GM21515 (cell line): ENCODE results near the gene UBN1.
"Not testable (repeated sequence)": the region's sequence is repeated elsewhere in the genome, so short reads cannot be mapped to it uniquely, and the experiment has no call there.

ENCODE experiments used
- ATAC-seq: cut with Tn5 transposase; IDR thresholded peaks from one replicate; pipeline ENCODE4 v1.9.1; 2021; ENCODE audit not compliant: unreplicated experiment

UBN1 gene

DNA sequence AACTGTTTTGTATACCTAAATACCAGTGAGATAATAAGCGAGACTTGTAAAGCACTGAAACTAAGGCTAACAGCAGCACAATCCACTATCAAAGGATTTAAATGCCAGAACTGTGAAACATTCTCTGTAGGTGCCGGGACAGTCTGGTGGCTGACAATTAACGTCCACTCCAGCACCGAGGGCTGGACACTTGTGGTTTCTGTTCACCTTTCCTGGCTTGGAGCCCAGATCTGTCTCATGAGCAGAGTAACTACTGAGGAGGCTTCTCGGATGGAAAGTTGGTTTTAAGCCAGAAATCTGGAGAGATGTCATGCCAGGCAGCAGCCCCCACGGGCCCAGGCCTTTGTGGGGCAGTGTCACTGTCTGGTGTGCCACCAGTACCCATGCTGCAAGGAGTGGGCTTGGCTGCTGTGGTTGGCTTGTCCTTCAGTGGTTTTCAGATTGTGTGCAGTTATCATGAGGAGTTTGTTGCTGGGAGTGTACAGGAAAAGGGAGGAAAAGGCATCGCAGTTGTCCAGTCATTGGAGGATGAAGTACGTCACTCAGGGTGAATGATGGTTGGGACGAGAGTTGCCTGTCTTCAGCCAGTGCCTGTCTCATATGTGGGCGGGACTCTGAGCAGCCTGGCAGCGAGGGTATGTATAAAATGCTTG, 35.5 kb downstream of the UBN1 start:
- no peak for ATAC-seq

DNA sequence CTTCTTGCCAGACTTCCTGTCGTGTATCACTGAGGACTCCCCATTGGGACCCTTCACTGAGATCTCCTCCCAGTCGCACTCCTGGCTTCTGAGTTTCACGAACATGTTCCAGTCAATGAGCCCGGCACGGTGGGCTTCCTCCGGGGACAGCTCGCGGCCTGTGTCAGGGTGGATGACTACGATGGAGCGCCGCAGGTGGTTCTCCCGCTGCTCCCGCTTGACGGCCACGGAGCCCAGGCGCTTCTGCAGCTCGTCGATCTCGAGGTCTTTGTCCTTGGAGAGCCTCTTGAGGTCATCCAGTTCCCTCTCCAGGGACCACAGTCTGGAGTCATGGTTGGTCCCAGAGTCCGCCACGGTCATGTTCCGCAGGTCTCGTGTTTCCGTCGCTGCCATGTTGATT, 36.2 kb downstream of the UBN1 start:
- ATAC-seq: no peak

DNA sequence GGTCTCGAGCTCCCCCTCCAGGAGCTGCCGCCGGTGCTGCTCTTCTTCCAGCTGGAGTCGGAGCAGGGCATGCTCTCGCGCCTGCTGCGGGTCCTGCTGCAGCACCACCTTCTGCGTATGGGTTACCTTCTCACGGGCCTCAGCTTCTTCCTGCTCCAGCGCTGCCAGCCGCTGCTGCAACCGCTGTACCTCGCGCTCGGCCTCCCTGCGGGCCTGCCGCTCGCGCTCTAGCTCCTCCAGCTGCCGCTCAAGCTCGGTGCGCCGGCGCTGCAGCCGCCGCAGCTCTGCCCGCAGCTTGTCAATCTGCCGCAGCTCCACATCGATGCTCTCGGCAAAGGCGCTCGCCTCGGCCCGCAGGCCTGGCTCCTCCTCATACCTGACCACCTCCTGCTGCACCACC, 36.9 kb downstream of the UBN1 start:
- no peak for ATAC-seq

DNA sequence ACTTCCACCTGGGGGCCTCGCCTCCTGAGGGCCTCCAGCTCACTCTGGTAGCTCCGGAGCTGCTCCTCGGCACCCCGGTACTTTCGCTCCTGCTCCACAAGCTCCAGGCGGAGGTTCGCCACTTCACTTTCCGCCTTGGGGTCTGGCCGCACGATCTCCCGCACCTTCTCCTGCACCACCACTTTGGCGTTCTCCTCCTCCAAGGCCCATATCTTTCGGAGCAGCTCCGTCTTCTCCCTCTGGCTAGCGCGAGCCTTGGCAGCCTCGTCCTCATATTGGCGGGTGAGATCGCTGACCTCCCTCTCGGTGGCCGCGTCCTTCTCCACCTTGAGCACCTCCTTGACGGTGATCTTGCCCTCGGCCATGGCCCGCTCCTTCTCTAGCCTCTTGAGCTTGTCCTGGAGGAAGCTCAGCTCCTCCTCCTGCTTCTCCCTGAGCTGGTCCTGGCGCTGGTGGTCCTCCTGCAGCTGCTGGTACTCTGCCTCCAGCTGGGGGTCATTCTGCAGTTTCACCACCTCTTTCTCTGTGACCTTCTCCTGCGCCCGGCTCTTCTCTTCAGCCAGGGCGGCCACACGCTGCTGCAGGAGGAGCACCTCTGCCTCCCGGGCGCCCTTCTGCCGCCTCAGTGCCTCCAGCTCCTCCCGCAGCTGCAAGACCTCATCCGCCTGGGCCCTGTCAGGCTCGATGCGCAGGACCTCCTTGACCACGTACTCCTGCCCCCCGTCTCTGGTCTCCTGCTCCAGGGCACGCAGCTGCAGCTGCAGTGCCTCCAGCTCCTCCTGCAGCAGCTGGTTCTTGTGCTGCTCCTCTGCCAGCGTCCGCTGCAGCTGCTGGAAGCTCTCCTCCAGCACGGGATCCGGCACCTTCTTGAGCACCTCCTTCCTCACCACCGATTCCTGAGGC, 37.9 kb downstream of the UBN1 start:
- ATAC-seq: no peak

DNA sequence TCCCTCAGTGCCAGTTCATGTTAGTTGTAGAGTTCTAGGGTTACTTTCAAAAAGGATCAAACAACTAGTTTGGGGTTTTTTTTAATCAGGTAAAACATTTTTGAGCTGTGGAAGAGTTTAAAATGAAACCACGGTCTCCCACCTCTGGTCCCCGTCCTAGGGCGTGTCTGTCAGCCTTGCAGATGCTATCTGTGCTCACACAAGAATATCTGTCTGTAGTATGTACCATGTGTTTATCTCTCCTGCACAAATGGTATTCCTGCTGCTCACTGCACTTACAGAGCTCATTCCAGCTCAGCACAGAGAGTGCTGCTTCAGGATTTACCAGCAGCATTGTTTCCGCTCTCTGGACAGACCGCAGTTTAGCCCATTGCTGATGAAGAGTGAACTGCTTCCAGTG, 38.9 kb downstream of the UBN1 start:
- ATAC-seq: no peak

DNA sequence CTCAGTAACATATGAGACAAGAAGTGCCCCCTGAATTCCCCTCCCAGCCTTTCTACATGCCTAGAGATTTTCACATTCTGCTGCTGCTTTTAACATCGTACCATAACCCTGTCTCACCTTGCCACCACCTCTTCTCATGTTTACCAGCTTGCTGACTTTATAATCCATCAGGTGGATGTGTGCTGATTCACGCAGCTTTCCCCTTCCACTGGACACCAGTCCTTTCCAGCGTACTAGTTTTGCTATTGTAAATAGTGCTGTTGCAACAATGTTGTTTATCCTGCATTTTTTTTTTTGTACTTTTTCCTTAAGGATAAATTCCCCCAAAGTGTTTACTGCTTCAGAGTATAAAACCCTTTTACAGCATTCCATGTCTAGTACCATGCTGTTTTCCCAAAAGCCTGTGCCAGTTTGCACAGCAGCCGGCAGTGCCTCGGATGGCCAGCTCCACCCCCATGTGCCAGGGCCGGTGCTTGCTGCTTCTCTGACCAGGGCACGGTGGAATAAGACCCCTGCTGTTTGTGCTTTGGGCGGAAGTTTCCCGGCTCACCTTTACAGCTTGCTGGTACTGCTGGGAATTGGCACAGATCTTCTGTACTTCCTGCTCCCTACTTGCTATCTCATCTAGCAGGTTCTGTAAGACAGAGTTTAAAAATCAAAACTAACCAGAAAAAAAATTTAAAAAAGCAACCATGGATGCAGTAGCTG, 41.3 kb downstream of the UBN1 start:
- ATAC-seq: no peak

DNA sequence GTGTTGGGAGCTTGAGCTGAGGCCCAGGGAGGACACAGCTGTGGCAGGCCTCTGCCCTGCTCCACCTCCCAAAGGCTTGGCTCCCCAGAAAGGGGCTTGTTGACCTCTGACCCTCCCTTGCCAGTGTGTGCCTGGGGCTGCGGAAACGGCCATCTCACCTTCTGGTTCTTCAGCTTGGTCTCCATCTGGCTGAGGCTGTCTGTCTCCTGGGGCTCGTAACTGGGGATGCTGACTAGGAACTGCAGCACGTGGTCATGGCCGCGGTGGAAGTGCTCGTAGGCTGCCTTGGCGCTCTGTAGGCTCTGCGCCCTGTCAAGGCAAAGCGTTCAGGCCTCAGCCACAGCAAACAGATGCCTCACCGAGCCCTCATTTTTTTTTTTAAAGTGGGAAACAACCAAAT, 42.7 kb downstream of the UBN1 start:
- ATAC-seq: no peak

DNA sequence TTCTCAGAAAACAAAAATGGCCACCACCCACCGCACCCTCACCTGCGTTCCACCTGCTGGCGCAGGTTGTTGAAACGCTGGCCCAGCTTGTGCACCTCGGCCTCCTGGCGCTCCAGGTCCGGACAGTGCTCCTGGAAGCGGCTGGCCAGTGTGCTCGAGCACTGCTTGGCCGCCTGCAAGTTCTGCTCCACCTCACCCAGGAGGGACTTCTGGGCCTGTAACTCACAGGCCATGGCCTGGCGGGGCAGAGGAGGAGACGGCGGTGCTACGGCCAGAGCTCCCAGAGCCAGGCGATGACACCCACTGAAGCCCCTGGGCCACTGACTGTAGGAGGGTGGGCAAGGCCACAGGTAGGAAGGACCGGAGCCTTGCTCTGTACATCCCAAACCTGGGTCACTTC, 43.4 kb downstream of the UBN1 start:
- no peak for ATAC-seq

DNA sequence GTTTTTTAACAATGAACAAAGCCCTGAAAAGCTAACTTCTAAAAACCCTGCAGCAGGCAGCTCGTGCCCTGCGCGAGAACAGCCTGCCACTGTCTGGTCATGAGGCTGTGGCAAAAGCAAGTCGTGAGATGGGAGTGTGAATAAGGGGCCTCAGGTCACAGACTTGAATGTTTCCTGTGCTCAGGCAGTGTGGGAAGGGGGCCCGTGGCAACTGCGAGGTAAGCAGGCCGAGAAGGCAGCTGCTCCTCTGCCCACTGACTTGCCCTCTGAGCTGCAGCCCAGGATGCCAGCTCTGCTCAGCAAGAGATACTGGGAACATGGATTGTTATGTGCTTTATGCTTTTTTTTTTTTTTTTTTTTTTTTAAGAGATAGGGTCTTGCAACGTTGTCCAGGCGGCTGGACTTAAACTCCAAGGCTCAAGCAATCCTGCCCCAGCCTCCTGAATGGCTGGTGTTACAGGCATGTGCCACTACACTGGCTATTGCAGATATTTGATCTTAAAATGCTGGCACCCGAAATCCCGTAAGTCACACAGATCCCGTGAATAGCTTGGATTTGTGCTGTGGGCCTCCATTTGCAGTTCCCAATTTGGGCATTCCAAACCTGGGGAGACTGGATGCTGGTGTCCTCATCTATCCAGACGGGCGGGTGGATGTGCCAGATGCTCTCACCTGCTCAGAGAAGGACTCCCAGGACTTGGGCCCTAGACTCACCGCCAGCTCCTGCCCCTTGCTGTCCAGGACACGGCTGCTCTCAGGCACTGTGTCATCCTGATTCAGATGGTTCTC, 44.0 kb downstream of the UBN1 start:
- no peak for ATAC-seq

DNA sequence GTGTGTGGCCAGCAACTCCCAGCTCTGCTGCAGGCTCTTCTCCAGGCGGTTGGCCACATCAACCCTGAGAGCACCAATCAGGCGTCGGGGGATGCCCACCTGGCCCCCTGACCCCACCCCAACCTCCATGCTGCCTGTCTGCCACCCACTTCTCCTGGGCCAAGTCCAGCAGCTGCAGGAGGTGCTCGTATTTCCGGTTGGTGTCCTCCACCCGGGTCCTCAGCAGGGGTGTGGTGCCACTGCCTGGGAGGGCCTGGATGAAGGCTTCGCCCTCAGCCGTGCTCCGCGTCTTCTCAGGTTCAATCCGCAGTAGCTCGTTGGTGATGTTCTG, 44.6 kb downstream of the UBN1 start:
- ATAC-seq: no peak

DNA sequence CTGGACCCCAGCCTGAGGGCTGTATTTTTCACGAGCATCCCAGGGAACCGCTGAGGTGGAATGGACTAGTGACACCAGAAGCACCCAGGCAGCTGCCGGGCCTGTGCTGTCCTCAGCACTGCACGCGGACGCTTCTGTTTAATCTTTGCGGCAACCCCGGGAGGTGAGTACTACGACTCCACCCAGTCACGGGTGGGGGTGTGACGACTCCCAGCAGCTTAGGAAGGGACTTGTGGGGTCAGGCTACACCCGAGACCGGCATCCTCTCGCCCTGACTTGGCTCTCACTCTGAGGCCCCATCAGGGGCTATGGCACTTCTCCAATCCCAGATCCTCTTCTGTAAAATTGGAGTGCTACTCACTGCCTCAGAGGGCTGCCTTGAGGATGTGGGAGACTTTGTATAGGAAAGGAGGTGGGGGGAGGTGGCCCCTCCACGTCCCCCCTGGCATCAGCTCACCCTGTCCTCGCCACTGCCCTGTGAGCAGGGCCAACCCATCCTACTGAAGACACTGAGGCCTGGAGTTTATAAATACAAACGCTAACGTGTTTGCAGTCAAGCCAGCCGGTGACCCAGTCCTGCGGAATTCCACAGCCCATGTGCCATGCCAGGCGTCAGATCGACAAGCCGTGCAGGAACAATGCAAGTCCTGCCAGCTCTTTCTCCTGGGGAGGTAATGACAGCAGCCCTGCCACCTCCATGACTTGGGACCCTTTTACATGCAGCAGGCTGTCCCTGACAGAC, 45.3 kb downstream of the UBN1 start:
- ATAC-seq: no peak

DNA sequence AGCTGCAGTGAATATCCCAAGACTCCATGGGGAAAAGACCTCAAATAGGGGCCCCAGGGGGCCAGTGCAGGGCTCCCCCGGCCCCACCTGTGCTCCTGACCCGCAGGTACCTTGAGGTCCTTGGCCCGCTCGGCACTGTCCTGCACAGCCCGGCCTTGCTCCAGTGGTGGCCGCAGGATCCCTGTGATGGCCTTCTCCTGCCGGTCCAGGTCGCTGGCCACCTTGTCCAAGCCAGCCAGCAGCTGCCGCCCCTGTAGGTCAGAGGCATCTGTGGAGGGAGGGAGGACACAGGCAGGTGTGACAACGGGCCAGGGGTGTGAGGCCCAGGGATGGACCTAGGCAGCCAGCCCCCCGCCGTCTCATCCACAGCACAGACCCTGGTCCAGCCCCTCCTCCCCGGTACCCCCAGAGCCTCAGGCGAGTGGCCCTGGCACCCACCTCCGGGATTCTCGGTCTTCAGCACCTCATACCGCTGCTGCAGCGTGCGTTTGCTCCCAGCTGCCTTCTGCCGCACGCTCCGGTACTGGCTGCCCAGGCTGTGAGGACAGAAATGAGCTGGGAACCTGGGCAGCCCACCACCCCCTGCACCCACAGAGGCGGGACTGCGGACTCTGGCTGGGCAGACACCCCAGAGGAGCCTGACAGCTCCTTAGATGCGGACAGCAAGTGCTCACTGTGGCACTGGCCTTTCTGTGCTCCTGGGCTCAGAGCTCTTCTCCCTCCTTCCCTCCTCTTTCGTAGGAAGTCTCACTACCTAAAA, 46.0 kb downstream of the UBN1 start:
- ATAC-seq: no peak

DNA sequence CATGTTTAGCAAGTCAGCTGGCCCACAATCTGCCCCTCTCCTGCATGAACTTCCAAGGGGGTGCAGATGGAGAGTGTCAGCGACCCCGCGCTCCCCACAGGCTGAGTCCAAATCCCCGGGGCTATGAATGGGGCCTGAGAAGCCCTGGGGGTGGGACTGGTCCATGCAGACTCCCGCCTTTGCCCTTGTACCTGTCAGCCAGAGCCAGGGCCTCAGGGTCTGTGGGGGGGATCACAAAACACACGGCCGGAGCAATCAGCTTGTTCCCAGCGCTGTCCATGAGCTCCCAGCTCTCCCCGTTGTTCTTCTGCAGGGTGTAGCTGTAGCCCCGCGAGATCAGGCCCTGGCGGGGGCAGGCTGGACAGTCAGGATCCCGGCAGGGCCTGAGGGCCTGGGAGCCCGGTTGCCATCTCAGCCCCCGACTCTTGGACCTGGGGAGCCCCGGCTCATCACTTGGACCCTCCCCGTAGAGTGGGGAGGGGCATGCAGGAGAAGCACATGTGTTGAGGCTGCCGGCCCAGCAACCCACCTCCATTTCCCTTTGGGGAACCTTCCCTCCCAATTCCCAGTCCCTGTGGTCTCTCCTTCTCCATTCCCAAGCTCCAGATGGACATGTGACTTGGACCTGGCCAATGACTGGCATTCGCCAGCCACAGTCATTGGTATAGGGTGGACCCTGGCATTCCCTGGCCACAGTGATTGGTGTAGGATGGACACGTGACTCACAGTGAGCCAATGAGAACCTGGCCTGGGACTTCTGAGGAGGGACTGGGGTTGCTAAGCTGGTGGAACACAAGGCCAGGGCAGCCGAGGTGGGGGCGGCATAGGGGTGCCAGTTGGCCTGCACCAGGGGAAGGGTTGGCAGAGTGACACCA, 47.2 kb downstream of the UBN1 start:
- no peak for ATAC-seq

DNA sequence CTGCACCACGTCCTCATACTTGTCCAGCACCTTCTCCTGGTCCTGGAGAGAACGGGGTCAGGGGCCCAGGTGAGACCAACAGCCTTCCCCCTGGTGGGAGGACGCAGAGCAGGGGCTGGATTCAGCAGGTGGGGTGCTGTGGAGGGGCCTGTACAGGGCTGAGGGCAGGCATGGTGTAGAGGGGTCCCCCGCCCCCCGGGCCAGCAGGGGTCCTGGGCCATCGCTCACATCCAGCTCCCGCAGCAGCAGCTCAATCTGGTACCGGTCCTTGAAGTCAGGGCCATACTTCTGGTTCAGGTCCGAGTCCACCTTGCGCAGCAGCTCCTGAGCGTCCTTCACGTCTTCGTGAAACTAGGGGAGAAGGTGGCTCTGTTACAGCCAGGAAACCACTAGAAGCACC, 48.1 kb downstream of the UBN1 start:
- no peak for ATAC-seq

DNA sequence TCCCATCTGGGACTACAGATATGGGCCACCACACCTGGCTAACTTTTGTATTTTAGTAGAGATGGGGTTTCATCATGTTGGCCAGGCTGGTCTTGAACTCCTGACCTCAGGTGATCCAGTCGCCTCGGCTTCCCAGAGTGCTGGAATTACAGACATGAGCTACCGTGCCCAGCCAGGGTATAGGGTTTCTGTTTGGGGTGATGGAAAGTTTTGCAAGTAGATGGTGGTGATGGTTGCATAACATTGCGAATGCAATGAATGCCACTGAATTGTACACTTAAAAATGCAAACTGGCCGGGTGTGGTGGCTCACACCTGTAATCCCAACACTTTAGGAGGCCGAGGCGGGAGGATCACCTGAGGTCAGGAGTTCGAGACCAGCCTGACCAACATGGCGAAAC, 49.5 kb downstream of the UBN1 start:
- not testable (repeated sequence) for ATAC-seq

DNA sequence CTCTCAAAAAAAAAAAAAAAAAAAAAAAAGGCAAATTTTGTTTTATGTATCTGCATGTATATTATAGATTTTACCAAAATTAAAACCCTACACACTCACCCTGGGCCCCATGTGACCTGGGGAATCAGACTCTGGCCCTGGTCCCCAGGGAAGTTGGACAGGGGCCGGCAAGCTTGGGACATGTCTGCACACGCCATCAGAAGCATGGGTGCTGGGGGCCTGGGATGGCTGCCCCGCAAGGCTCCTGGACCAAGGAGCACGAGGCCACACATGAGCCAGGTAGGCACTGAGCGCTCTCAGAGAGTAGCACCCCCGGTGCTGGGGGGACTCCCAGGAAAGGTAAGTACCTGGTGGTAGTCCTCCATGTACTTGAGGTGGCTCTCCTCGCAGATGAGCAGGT, 50.0 kb downstream of the UBN1 start:
- ATAC-seq: no peak

DNA sequence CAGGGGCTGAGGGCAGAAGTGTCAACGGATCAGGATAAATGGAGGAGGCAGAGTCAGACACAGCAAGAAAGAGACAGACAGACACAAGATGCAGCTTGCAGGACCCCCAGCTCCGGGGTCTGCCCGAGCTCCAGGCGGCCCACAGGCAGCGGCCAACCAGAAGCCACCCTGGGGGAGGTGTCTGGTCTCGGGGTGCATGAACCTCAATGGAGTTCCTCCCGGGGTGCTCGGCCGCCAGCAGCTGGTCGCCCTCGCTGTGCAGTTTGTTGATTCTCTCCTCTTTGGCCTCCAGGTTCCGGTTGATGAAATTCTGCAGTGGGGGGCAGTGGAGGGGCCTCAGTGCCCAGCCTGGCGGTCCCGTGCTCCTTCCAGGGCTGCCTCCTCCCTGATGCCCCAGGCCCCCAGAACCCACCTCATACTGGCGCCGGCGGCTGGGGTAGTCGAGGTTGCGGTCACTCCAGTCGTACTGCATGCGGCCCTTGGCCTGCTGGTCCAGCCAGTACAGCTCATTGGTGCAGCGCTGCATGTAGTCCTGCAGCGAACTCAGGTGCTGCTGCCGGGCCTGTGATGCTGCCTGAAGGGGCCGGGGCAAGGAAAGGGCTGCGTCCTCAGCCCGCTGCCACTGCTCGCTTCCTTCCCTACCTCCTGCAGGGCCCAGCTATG, 51.7 kb downstream of the UBN1 start:
- ATAC-seq: no peak

DNA sequence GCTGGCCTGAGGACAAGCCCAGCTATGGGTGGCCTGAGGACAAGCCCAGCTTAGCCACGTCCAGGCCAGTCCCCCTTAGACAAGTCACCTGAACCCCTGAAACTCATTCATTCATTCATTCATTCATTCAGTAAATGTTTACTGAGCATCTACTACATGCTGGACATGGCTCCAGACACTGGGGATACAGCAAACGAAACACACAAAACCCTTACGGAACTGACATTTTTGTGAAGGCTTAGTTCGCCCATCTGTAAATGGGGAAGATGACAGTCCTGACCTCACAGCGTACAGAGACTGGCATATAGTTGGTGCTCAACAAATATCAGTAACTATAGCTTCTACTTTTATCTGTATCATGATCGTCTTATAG, 52.2 kb downstream of the UBN1 start:
- no peak for ATAC-seq
